IMR-90 (cell line): ENCODE data around the gene IFFO2. TPM values are rescaled to one million over a fixed set of nuclear protein-coding genes. Genes with fewer than 3 reads are reported as not detected.
A peak's percentile ranks its signal among the peaks of the same experiment; 100 is the strongest.

ENCODE experiments used
- ATAC-seq: fragments of 200-7000 bp; cut with Tn5 transposase; 2 replicates; pipeline ENCODE4 v1.9.1; 2020; ENCODE audit warnings: low read depth, mild to moderate bottlenecking, moderate library complexity
- BruUV-seq: library from RNA; stranded (reverse); fragments of 400-500 nt; replicated peaks from 2 replicates; lab custom pipeline; 2021; lab: Mats Ljungman, UMichigan
- CTCF ChIA-PET: fragments of 300-600 bp; formaldehyde crosslinking; extraction: SDS; loops from one replicate; lab custom pipeline; 2021; ENCODE audit warnings: antibody characterized with exemption; lab: Yijun Ruan, JAX
- POLR2A ChIA-PET: fragments of 300-600 bp; sonication (Branson Sonifier 250); formaldehyde crosslinking; loops from one replicate; lab custom pipeline; 2022; ENCODE audit warnings: antibody characterized with exemption; ENCODE audit not compliant: unreplicated experiment; lab: Charles Lee
- DNase-seq: peaks from one replicate; pipeline ENCODE4 v3.0.0; 2013
- H2AFZ ChIP-seq: replicated peaks from 2 replicates; pipeline ENCODE3; 2013; ENCODE audit warnings: low read length, mild to moderate bottlenecking; ENCODE audit not compliant: poor library complexity
- H2AK5ac ChIP-seq: 2 replicates; pipeline ENCODE4 v1.6.1; 2013; ENCODE audit warnings: low read depth, low read length, inconsistent platforms
- H2AK9ac ChIP-seq: replicated peaks from 2 replicates; pipeline ENCODE3; 2013; ENCODE audit warnings: mild to moderate bottlenecking, low read depth, low read length, moderate library complexity; ENCODE audit not compliant: poor library complexity
- H2BK120ac ChIP-seq: 2 replicates; pipeline ENCODE4 v1.6.1; 2013; ENCODE audit warnings: low read depth, low read length, inconsistent platforms
- H2BK15ac ChIP-seq: 3 replicates; pipeline ENCODE4 v1.6.1; 2013; ENCODE audit warnings: low read depth, low read length, inconsistent platforms
- H2BK20ac ChIP-seq: 2 replicates; pipeline ENCODE4 v1.6.1; 2013; ENCODE audit warnings: low read depth, mild to moderate bottlenecking, inconsistent platforms, low read length, moderate library complexity
- H2BK5ac ChIP-seq: 2 replicates; pipeline ENCODE4 v1.6.1; 2013; ENCODE audit warnings: mild to moderate bottlenecking, low read depth, low read length, inconsistent platforms; ENCODE audit not compliant: poor library complexity, severe bottlenecking
- H3K14ac ChIP-seq: replicated peaks from 2 replicates; pipeline ENCODE4 v1.6.1; 2013; ENCODE audit warnings: low read depth, low read length, inconsistent platforms
- H3K18ac ChIP-seq: 2 replicates; pipeline ENCODE4 v1.6.1; 2013; ENCODE audit warnings: low read depth, low read length, control low read depth
- H3K23ac ChIP-seq: 2 replicates; pipeline ENCODE4 v1.6.1; 2013; ENCODE audit warnings: low read depth, low read length, inconsistent platforms
- H3K27ac ChIP-seq: 2 replicates; pipeline ENCODE4 v1.5.1; 2013; ENCODE audit warnings: mild to moderate bottlenecking, control low read depth, low read length; ENCODE audit not compliant: insufficient read depth
- H3K27me3 ChIP-seq: 2 replicates; pipeline ENCODE4 v1.6.1; 2013; ENCODE audit warnings: low read length; ENCODE audit not compliant: control insufficient read depth, insufficient read depth
- H3K36me3 ChIP-seq: 2 replicates; pipeline ENCODE4 v1.6.1; 2013; ENCODE audit warnings: low read length, mixed read lengths; ENCODE audit not compliant: control insufficient read depth, insufficient read depth
- H3K4ac ChIP-seq: 2 replicates; pipeline ENCODE4 v1.6.1; 2013; ENCODE audit warnings: low read depth, low read length, inconsistent platforms
- H3K4me1 ChIP-seq: 2 replicates; pipeline ENCODE4 v1.6.1; 2013; ENCODE audit warnings: low read length, mixed read lengths; ENCODE audit not compliant: control insufficient read depth, insufficient read depth
- H3K4me2 ChIP-seq: 2 replicates; pipeline ENCODE4 v1.6.1; 2013; ENCODE audit warnings: low read depth, mild to moderate bottlenecking, control low read depth, low read length, moderate library complexity
- H3K4me3 ChIP-seq: 2 replicates; pipeline ENCODE4 v1.5.1; 2013; ENCODE audit warnings: low read depth, mild to moderate bottlenecking, control low read depth, low read length, moderate library complexity; ENCODE audit not compliant: insufficient read depth
- H3K56ac ChIP-seq: 2 replicates; pipeline ENCODE4 v1.6.1; 2013; ENCODE audit warnings: low read length, inconsistent platforms; ENCODE audit not compliant: insufficient read depth; ENCODE audit errors: extremely low read depth
- H3K79me1 ChIP-seq, 2 experiments: 2 replicates each; pipeline ENCODE4 v1.6.1; 2013; ENCODE audit warnings: low read length in 2 of 2, inconsistent platforms in 1 of 2, low read depth in 1 of 2
- H3K9ac ChIP-seq: 2 replicates; pipeline ENCODE4 v1.6.1; 2013; ENCODE audit warnings: low read depth, low read length, control low read depth
- H3K9me1 ChIP-seq: 2 replicates; pipeline ENCODE4 v1.6.1; 2013; ENCODE audit warnings: low read length, inconsistent platforms; ENCODE audit not compliant: insufficient read depth
- H3K9me3 ChIP-seq: 2 replicates; pipeline ENCODE4 v1.6.1; 2013; ENCODE audit warnings: low read length; ENCODE audit not compliant: control insufficient read depth, insufficient read depth
- H4K20me1 ChIP-seq: 2 replicates; pipeline ENCODE4 v1.6.1; 2013; ENCODE audit warnings: low read length, inconsistent platforms; ENCODE audit not compliant: insufficient read depth
- H4K5ac ChIP-seq: 2 replicates; pipeline ENCODE4 v1.6.1; 2013; ENCODE audit warnings: mild to moderate bottlenecking, low read depth, low read length, control low read depth
- H4K8ac ChIP-seq, 2 experiments: 2 replicates each; pipeline ENCODE4 v1.6.1; 2013; ENCODE audit warnings: low read depth in 2 of 2, low read length in 2 of 2, control low read depth in 1 of 2, inconsistent platforms in 1 of 2
- H4K91ac ChIP-seq: 2 replicates; pipeline ENCODE4 v1.6.1; 2013; ENCODE audit warnings: low read depth, low read length, inconsistent platforms; ENCODE audit not compliant: insufficient read depth
- BHLHE40 ChIP-seq: fragments of 150-350 bp; IDR thresholded peaks from 2 replicates; pipeline ENCODE4 v1.6.1; 2016; ENCODE audit warnings: mild to moderate bottlenecking, low read depth, low read length
- CEBPB ChIP-seq: IDR thresholded peaks from 2 replicates; pipeline ENCODE4 v1.6.1; 2012; ENCODE audit warnings: low read depth, low read length, improper control_type of control experiment
- CHD1 ChIP-seq: IDR thresholded peaks from 2 replicates; pipeline ENCODE4 v1.6.1; 2012; ENCODE audit warnings: low read depth, low read length, improper control_type of control experiment
- ELK1 ChIP-seq: fragments of 150-350 bp; IDR thresholded peaks from 2 replicates; pipeline ENCODE4 v1.6.1; 2016; ENCODE audit warnings: low read depth, mild to moderate bottlenecking, low read length, moderate library complexity, borderline replicate concordance
- FOS ChIP-seq: fragments of 150-350 bp; IDR thresholded peaks from 2 replicates; pipeline ENCODE4 v1.6.1; 2016; ENCODE audit warnings: low read depth, low read length
- MAZ ChIP-seq: IDR thresholded peaks from 2 replicates; pipeline ENCODE4 v1.6.1; 2012; ENCODE audit warnings: low read depth, mild to moderate bottlenecking, low read length, improper control_type of control experiment, moderate library complexity, borderline replicate concordance
- NFE2L2 ChIP-seq: fragments of 150-350 bp; IDR thresholded peaks from 2 replicates; pipeline ENCODE4 v1.6.1; 2016; ENCODE audit warnings: low read depth, mild to moderate bottlenecking, low read length
- POLR2A ChIP-seq: IDR thresholded peaks from 2 replicates; pipeline ENCODE4 v1.6.1; 2012; ENCODE audit warnings: mild to moderate bottlenecking, low read depth, low read length
- RAD21 ChIP-seq: IDR thresholded peaks from 2 replicates; pipeline ENCODE4 v1.6.1; 2012; ENCODE audit warnings: low read length, improper control_type of control experiment
- RCOR1 ChIP-seq: IDR thresholded peaks from 2 replicates; pipeline ENCODE4 v1.6.1; 2012; ENCODE audit warnings: mild to moderate bottlenecking, low read length, improper control_type of control experiment; ENCODE audit not compliant: insufficient replicate concordance
- RFX5 ChIP-seq: IDR thresholded peaks from 2 replicates; pipeline ENCODE4 v1.8.0; 2012; ENCODE audit warnings: low read depth, mild to moderate bottlenecking, low read length, moderate library complexity
- SMC3 ChIP-seq: fragments of 150-350 bp; IDR thresholded peaks from 2 replicates; pipeline ENCODE4 v1.6.1; 2016; ENCODE audit warnings: low read depth, mild to moderate bottlenecking, antibody characterized with exemption, low read length, moderate library complexity
- USF2 ChIP-seq: fragments of 150-350 bp; IDR thresholded peaks from 2 replicates; pipeline ENCODE4 v1.6.1; 2017; ENCODE audit warnings: mild to moderate bottlenecking, antibody characterized with exemption, low read length, low read depth
- WGBS, 2 experiments: methylation state at CpG; one replicate each; pipeline versions ENCODE4 v1.1.5 to v1.1.7; 2013; ENCODE audit warnings: missing lambda C conversion rate in 2 of 2; ENCODE audit not compliant: insufficient read length in 1 of 2; ENCODE audit errors: extremely low coverage in 2 of 2; 5-methylcytosine and 5-hydroxymethylcytosine counted together
- dilution Hi-C: fragments of 300-500 bp; cut with HindIII; formaldehyde crosslinking; loops from one replicate; pipeline ENCODE4 v1.14.3; 2018; ENCODE audit warnings: low sequenced_read_pairs; ENCODE audit not compliant: unreplicated experiment
- in situ Hi-C: fragments of 300-500 bp; cut with MboI; formaldehyde crosslinking; loops from 3 replicates; pipeline ENCODE4 v1.14.3; 2019; ENCODE audit warnings: low sequenced_read_pairs, inconsistent platforms, mixed read lengths
- intact Hi-C: fragments of 100-400 bp; cut with micrococcal nuclease; formaldehyde crosslinking; loops from 2 replicates; pipeline ENCODE4 v1.10.0; 2022
- polyA plus RNA-seq, 3 experiments: library from polyadenylated mRNA; depleted of rRNA; stranded (reverse); fragments of >200 nt; gene quantifications; 2 replicates each; pipeline ENCODE4 v1.2.3, GENCODE V29; 2012; ENCODE audit warnings: low replicate concordance in 1 of 3
- total RNA-seq: library from RNA; depleted of rRNA; stranded (reverse); fragments of >200 nt; gene quantifications from 2 replicates; pipeline ENCODE4 v1.2.3, GENCODE V29; 2012

Gene IFFO2
- total and polyA plus RNA-seq, 2 of the 4 experiments (the other 2 are of a cell fraction) = 14.5 to 18.2 TPM

- Histone ChIP-seq H3K56ac (no peak overlapping the region), H2BK20ac (no peak overlapping the region), H2AFZ (peak overlapping the region; percentile 33), H2AK9ac (no peak overlapping the region), H3K4me3 (no peak overlapping the region), H3K27ac (no peak overlapping the region), H4K5ac (no peak overlapping the region), H3K18ac (no peak overlapping the region), H2BK15ac (no peak overlapping the region), H3K79me1 (no peaks in the 10 kb centered on the region), H3K27me3 (no peaks in the 10 kb centered on the region), H3K9me3 (no peaks in the 10 kb centered on the region), H4K20me1 (no peaks in the 10 kb centered on the region), H2BK120ac (no peak overlapping the region), H3K9me1 (no peaks in the 10 kb centered on the region), H2AK5ac (no peak overlapping the region), H3K4me2 (no peak overlapping the region), H3K14ac (no peak overlapping the region), H3K36me3 (peaks cover 2% of the 10 kb centered on the region), H3K23ac (no peak overlapping the region), H4K8ac (no peak overlapping the region), H3K4ac (no peak overlapping the region), H3K9ac (no peak overlapping the region), H4K91ac (no peak overlapping the region), H2BK5ac (no peak overlapping the region), H3K4me1 (no peaks in the 10 kb centered on the region)
- ATAC-seq (no peak), DNase-seq (no peak)
- intact Hi-C loops (loop anchor here (1.0 kb wide), 1 partner anchor 278 kb away; no protein-coding TSS in a partner anchor), in situ Hi-C loops (loop anchor here (10.0 kb wide), 1 partner anchor 281 kb away; no protein-coding TSS in a partner anchor), dilution Hi-C loops (no loop called here)
- no TSS peak for BruUV-seq
- ChIA-PET CTCF (interaction anchor here (0.5 to 1.1 kb wide), 9 partner anchors 8 to 1114 kb away, joined by 3 to 7 read pairs (median 4); no protein-coding TSS in a partner anchor), POLR2A (no interaction called here)
- WGBS, 2 experiments = 83% methylated on average over 2 of the region's 3 CpGs; no CpG with 5 or more reads in 1 of the 2 experiments
- TF ChIP-seq RFX5 (no peak), MAZ (no peak), CHD1 (no peak), FOS (no peak), SMC3 (no peak), NFE2L2 (no peak), CEBPB (no peak), RCOR1 (no peak), POLR2A (no peak), ELK1 (no peak), RAD21 (no peak), BHLHE40 (no peak), USF2 (no peak)
These were observed 80.7 kb downstream of the IFFO2 start for GRCh38 chr1:18875796-18876128.
